Esophagus squamous epithelium (tissue), 4 donors: ENCODE data around the gene PLXNB2.

Experiments
- CTCF ChIP-seq, 6 experiments: fragments of 450-650 bp in 4 of 6; fragments of 200-600 bp in 2 of 6; sonication (generic) in 2 of 6; IDR thresholded peaks; one replicate each; pipeline ENCODE4 v1.5.1; 2016 to 2019; ENCODE audit warnings: antibody characterized with exemption in 6 of 6, mild to moderate bottlenecking in 4 of 6, moderate library complexity in 4 of 6
- POLR2A ChIP-seq, 4 donors: fragments of 450-650 bp; IDR thresholded peaks; one replicate each; pipeline ENCODE4 v1.6.1; 2017; ENCODE audit warnings: antibody characterized with exemption in 4 of 4, mild to moderate bottlenecking in 4 of 4, moderate library complexity in 3 of 4

GRCh38 chr22:50238755-50239154 lies 68.7 kb downstream of the PLXNB2 start:
- TF ChIP-seq CTCF (IDR thresholded peaks at IDR 0.05): no peak
- TF ChIP-seq POLR2A (IDR thresholded peaks at IDR 0.05): no peak
